Liver (tissue), 9 donors: ENCODE results near the gene NHLRC2. TPM values are rescaled to one million over a fixed set of nuclear protein-coding genes. Genes with fewer than 3 reads are reported as not detected.
A peak's percentile ranks its signal among the peaks of the same experiment; 100 is the strongest.

ENCODE experiments used
- DNase-seq: peaks from one replicate; pipeline ENCODE4 v3.0.0-alpha.2; 2017; ENCODE audit warnings: low spot score
- H3K27ac ChIP-seq, 2 donors: one replicate each; pipeline ENCODE4 v1.7.0; 2013; ENCODE audit warnings: inconsistent platforms in 2 of 2, low read length in 2 of 2, control low read depth in 1 of 2, low read depth in 1 of 2, mild to moderate bottlenecking in 1 of 2
- H3K27me3 ChIP-seq, 4 donors: one replicate each; pipeline versions ENCODE4 v1.6.1 to v1.7.0; 2013; ENCODE audit warnings: low read length in 3 of 4, inconsistent platforms in 1 of 4, mild to moderate bottlenecking in 1 of 4, moderate library complexity in 1 of 4; ENCODE audit not compliant: control insufficient read depth in 4 of 4, insufficient read depth in 4 of 4
- H3K36me3 ChIP-seq, 4 donors: one replicate each; pipeline versions ENCODE4 v1.6.1 to v1.7.0; 2013; ENCODE audit warnings: low read length in 3 of 4, mild to moderate bottlenecking in 3 of 4, low read depth in 1 of 4, moderate library complexity in 1 of 4; ENCODE audit not compliant: control insufficient read depth in 4 of 4, insufficient read depth in 3 of 4
- H3K4me1 ChIP-seq, 4 donors: one replicate each; pipeline versions ENCODE4 v1.6.1 to v1.7.0; 2013; ENCODE audit warnings: low read length in 3 of 4, mild to moderate bottlenecking in 3 of 4, moderate library complexity in 1 of 4; ENCODE audit not compliant: control insufficient read depth in 4 of 4, insufficient read depth in 4 of 4
- H3K4me3 ChIP-seq, 3 donors: one replicate each; pipeline versions ENCODE4 v1.6.1 to v1.7.0; 2013; ENCODE audit warnings: low read length in 3 of 3, control low read depth in 1 of 3, low read depth in 1 of 3, mild to moderate bottlenecking in 1 of 3
- H3K9ac ChIP-seq, 2 donors: one replicate each; pipeline ENCODE4 v1.7.0; 2013; ENCODE audit warnings: low read length in 2 of 2, mild to moderate bottlenecking in 2 of 2, moderate library complexity in 2 of 2, control low read depth in 1 of 2, low read depth in 1 of 2
- H3K9me3 ChIP-seq, 4 donors: one replicate each; pipeline versions ENCODE4 v1.6.1 to v1.7.0; 2013; ENCODE audit warnings: low read length in 3 of 4; ENCODE audit not compliant: control insufficient read depth in 4 of 4
- ATF3 ChIP-seq: IDR thresholded peaks from 2 replicates; pipeline ENCODE4 v1.6.1; 2016; ENCODE audit warnings: antibody characterized with exemption
- CTCF ChIP-seq: fragments of 150-350 bp; IDR thresholded peaks from 2 replicates; pipeline ENCODE4 v1.5.1; 2017; ENCODE audit warnings: improper control_type of control experiment, low read depth, low read length; ENCODE audit not compliant: missing input control
- EGR1 ChIP-seq, 2 donors: IDR thresholded peaks; 2 replicates each; pipeline ENCODE4 v1.6.1; 2016 to 2018; ENCODE audit warnings: antibody characterized with exemption in 2 of 2, low read depth in 2 of 2
- FOXA1 ChIP-seq: IDR thresholded peaks from 2 replicates; pipeline ENCODE4 v1.6.1; 2016; ENCODE audit warnings: antibody characterized with exemption
- FOXA2 ChIP-seq: IDR thresholded peaks from 2 replicates; pipeline ENCODE4 v1.6.1; 2016; ENCODE audit warnings: antibody characterized with exemption
- GABPA ChIP-seq, 2 donors: IDR thresholded peaks in 1 of 2; conservative IDR thresholded peaks in 1 of 2; 2 replicates each; pipeline ENCODE4 v1.6.1; 2016; ENCODE audit warnings: antibody characterized with exemption in 2 of 2, mild to moderate bottlenecking in 1 of 2, moderate library complexity in 1 of 2
- HNF4A ChIP-seq, 2 donors: conservative IDR thresholded peaks; 2 replicates each; pipeline ENCODE4 v1.6.1; 2016; ENCODE audit warnings: antibody characterized with exemption in 2 of 2, mild to moderate bottlenecking in 2 of 2
- HNF4G ChIP-seq: IDR thresholded peaks from 2 replicates; pipeline ENCODE4 v1.6.1; 2016; ENCODE audit warnings: antibody characterized with exemption
- JUND ChIP-seq, 2 donors: IDR thresholded peaks; 2 replicates each; pipeline ENCODE4 v1.6.1; 2016; ENCODE audit warnings: antibody characterized with exemption in 2 of 2
- MAX ChIP-seq: IDR thresholded peaks from 2 replicates; pipeline ENCODE4 v1.6.1; 2016; ENCODE audit warnings: antibody characterized with exemption
- NR2F2 ChIP-seq: IDR thresholded peaks from 2 replicates; pipeline ENCODE4 v1.6.1; 2016; ENCODE audit warnings: antibody characterized with exemption
- RAD21 ChIP-seq, 2 donors: IDR thresholded peaks; 2 replicates each; pipeline ENCODE4 v1.6.1; 2016; ENCODE audit warnings: antibody characterized with exemption in 2 of 2, mild to moderate bottlenecking in 2 of 2
- REST ChIP-seq: IDR thresholded peaks from 2 replicates; pipeline ENCODE4 v1.6.1; 2016; ENCODE audit warnings: antibody characterized with exemption, mild to moderate bottlenecking
- RXRA ChIP-seq, 2 donors: IDR thresholded peaks; 2 replicates each; pipeline ENCODE4 v1.6.1; 2017 to 2018; ENCODE audit warnings: antibody characterized with exemption in 2 of 2, mild to moderate bottlenecking in 1 of 2
- SP1 ChIP-seq: IDR thresholded peaks from 2 replicates; pipeline ENCODE4 v1.6.1; 2018; ENCODE audit warnings: antibody characterized with exemption, mild to moderate bottlenecking
- TAF1 ChIP-seq: conservative IDR thresholded peaks from 2 replicates; pipeline ENCODE4 v1.6.1; 2016; ENCODE audit warnings: antibody characterized with exemption, mild to moderate bottlenecking
- YY1 ChIP-seq: IDR thresholded peaks from 2 replicates; pipeline ENCODE4 v1.6.1; 2016; ENCODE audit warnings: antibody characterized with exemption, mild to moderate bottlenecking
- ZBTB33 ChIP-seq: IDR thresholded peaks from 2 replicates; pipeline ENCODE4 v1.6.1; 2016; ENCODE audit warnings: antibody characterized with exemption
- WGBS: extraction: QIAGEN DNeasy Blood & Tissue Kit; methylation state at CpG from one replicate; pipeline ENCODE4 v1.1.7; 2013; 5-methylcytosine and 5-hydroxymethylcytosine counted together
- polyA plus RNA-seq, 2 donors: library from polyadenylated mRNA; stranded (reverse) in 1 of 2; unstranded in 1 of 2; fragments of 200-250 nt in 1 of 2; fragments of >200 nt in 1 of 2; fragmentation: Nextera tagmentation in 1 of 2; extraction: Ambion mirVana in 1 of 2; gene quantifications; one replicate each; pipeline versions ENCODE4 v1.2.1 to v1.2.3, GENCODE V29; 2013 to 2015
- total RNA-seq, 2 donors: library from RNA; depleted of rRNA; stranded (reverse); fragments of >200 nt; gene quantifications; one replicate each; pipeline ENCODE4 v1.2.3, GENCODE V29; 2014
- donor health status: healthy.
- donor health status: healthy.
- donor health status: healthy.
- donor health status: healthy.
- donor health status: healthy.

NHLRC2 gene
- total and polyA plus RNA-seq, 4 donors, result 2.3 to 14.2 (median 7.4) TPM

- H3K36me3 ChIP-seq, result no peaks in the 10 kb centered on the region
- H3K9ac ChIP-seq, result no peak overlapping the region
- WGBS, result 56% methylated on average over 3 of the region's 3 CpGs
- peaks cover 0 to 5% (median 2%) of the 10 kb centered on the region in 4 donors for H3K9me3 ChIP-seq
- H3K27ac ChIP-seq, result no peak overlapping the region
- no peak for DNase-seq
- no peak overlapping the region for H3K4me3 ChIP-seq
- no peaks in the 10 kb centered on the region for H3K4me1 ChIP-seq
- no peaks in the 10 kb centered on the region for H3K27me3 ChIP-seq
- no peak for TF ChIP-seq JUND (IDR thresholded peaks at IDR 0.05)
- no peak for TF ChIP-seq SP1
- no peak for TF ChIP-seq CTCF
- TF ChIP-seq ZBTB33, result no peak
- no peak for TF ChIP-seq TAF1
- no peak for TF ChIP-seq GABPA (IDR thresholded peaks at IDR 0.05 in 1 of 2, conservative IDR thresholded peaks at IDR 0.05 in 1 of 2)
- TF ChIP-seq NR2F2, result no peak
- no peak for TF ChIP-seq MAX
- TF ChIP-seq HNF4A (conservative IDR thresholded peaks at IDR 0.05), result no peak
- no peak for TF ChIP-seq YY1
- TF ChIP-seq RXRA (IDR thresholded peaks at IDR 0.05), result no peak
- TF ChIP-seq FOXA1, result no peak
- no peak for TF ChIP-seq HNF4G
- no peak for TF ChIP-seq EGR1 (IDR thresholded peaks at IDR 0.05; ENCODE audit: low read depth in 2 of 2)
- TF ChIP-seq RAD21 (IDR thresholded peaks at IDR 0.05), result no peak
- TF ChIP-seq REST, result no peak
- no peak for TF ChIP-seq ATF3
- no peak for TF ChIP-seq FOXA2
Measured at GRCh38 chr10:113920114-113920513, 65.7 kb downstream of the NHLRC2 start.

GRCh38 chr10:113920875-113921274 lies 66.4 kb downstream of the NHLRC2 start:
- no peak overlapping the region for H3K27ac ChIP-seq
- 24% methylated on average over 3 of the region's 3 CpGs for WGBS

More at GRCh38 chr10:113920875-113921274, 66.4 kb downstream of the NHLRC2 start:
- TF ChIP-seq HNF4A (conservative IDR thresholded peaks at IDR 0.05) (peak in 1 of 2 donors; percentile 48), ZBTB33 (no peak)
- H3K4me1 ChIP-seq, result no peaks in the 10 kb centered on the region
- peaks cover 0 to 5% (median 2%) of the 10 kb centered on the region in 4 donors for H3K9me3 ChIP-seq
- no peak for DNase-seq
- no peak overlapping the region for H3K4me3 ChIP-seq
- no peaks in the 10 kb centered on the region for H3K27me3 ChIP-seq
- no peaks in the 10 kb centered on the region for H3K36me3 ChIP-seq
- H3K9ac ChIP-seq, result no peak overlapping the region
